ENCODE measurements around the gene PCDHGB3. TPM values are rescaled to one million over a fixed set of nuclear protein-coding genes. Genes with fewer than 3 reads are reported as not detected.

PCDHGB3 gene
- total RNA-seq, 1 experiment from 2014 or later, result 1.6 TPM

- peaks cover 36 to 47% of the 10 kb centered on the region in 2 experiments for H3K9me3 Mint-ChIP-seq
- Histone ChIP-seq H3K23me2 (ENCODE audit: insufficient read length, low read depth, low read length, poor library complexity, severe bottlenecking) (peaks cover 8% of the 10 kb centered on the region), H2BK120ac (ENCODE audit: low read depth, low read length, poor library complexity, severe bottlenecking) (no peak within 1 kb of the TSS), H4K8ac (replicated peaks; ENCODE audit: insufficient read length, low read depth, low read length) (no peak within 1 kb of the TSS), H3K9me3 (ENCODE audit: control insufficient read depth, low read depth, low read length) (no peaks in the 10 kb centered on the region), H2BK5ac (ENCODE audit: insufficient read length, low read length) (no peak within 1 kb of the TSS), H3K79me1 (ENCODE audit: insufficient read depth, low read depth, low read length, poor library complexity, severe bottlenecking) (no peaks in the 10 kb centered on the region), H3K14ac (ENCODE audit: insufficient read depth, low read length) (0 out of 2 replicates have a peak within 1 kb of the TSS, but pooled peaks have one; percentile 26), H3K4me2 (ENCODE audit: insufficient read depth, insufficient read length, low read length) (peak within 1 kb of the TSS; percentile 29), H3K27ac (ENCODE audit: insufficient read length, low read depth, low read length) (no peak within 1 kb of the TSS), H3K9ac (ENCODE audit: extremely low read depth, insufficient read length, low read length) (no peak within 1 kb of the TSS), H3K23ac (ENCODE audit: insufficient read length, low read depth, low read length) (no peak within 1 kb of the TSS), H3K4ac (ENCODE audit: low read depth, low read length) (no peak within 1 kb of the TSS), H4K20me1 (ENCODE audit: control insufficient read depth, insufficient read depth, insufficient read length) (no peaks in the 10 kb centered on the region), H4K91ac (ENCODE audit: insufficient read length, low read depth, low read length) (no peak within 1 kb of the TSS), H4K5ac (ENCODE audit: insufficient read length, low read depth, low read length) (no peak within 1 kb of the TSS), H2AFZ (ENCODE audit: low read length) (no peak within 1 kb of the TSS), H3K56ac (ENCODE audit: insufficient read length, low read depth, low read length) (no peak within 1 kb of the TSS), H2AK5ac (ENCODE audit: insufficient read length, low read length) (no peak within 1 kb of the TSS), H3K18ac (ENCODE audit: insufficient read length, low read depth, low read length) (no peak within 1 kb of the TSS), H2BK20ac (ENCODE audit: low read depth, low read length, poor library complexity, severe bottlenecking) (no peak within 1 kb of the TSS), H2BK15ac (ENCODE audit: low read depth, low read length) (no peak within 1 kb of the TSS), H3K79me2 (ENCODE audit: insufficient read depth, low read length) (no peaks in the 10 kb centered on the region), H3T11ph (ENCODE audit: low read length) (no peak within 1 kb of the TSS), H3K27me3 (ENCODE audit: insufficient read depth, low read length) (no peaks in the 10 kb centered on the region; the same call in 1 of the 2 replicates), H3K4me1 (ENCODE audit: insufficient read depth, low read length) (no peaks in the 10 kb centered on the region), H2BK12ac (ENCODE audit: insufficient read length, low read depth, low read length) (no peak within 1 kb of the TSS)
- WGBS (ENCODE audit: extremely low coverage, insufficient read length, low lambda C conversion rate), result no CpG with 5 or more reads among the region's 31 CpGs
- peaks cover 16 to 23% of the 10 kb centered on the region in 2 experiments for H3K4me1 Mint-ChIP-seq
- H3K4me3 Mint-ChIP-seq, result peak within 1 kb of the TSS; percentile 83 to 87
- H3K27ac Mint-ChIP-seq, result peak within 1 kb of the TSS in 1 of 3 experiments; percentile 93; a peak in 2 of 7 replicates
- H3K27me3 Mint-ChIP-seq (ENCODE audit: low read depth), result peaks cover 28% of the 10 kb centered on the region
- TF ChIP-seq CTCF (conservative IDR thresholded peaks at IDR 0.05), result peak; percentile 89
- H3K36me3 Mint-ChIP-seq (ENCODE audit: insufficient read depth in 1 of 3, low read depth in 3 of 3), result peaks cover 29 to 55% (median 36%) of the 10 kb centered on the region in 3 experiments
- DNase-seq, result peak; percentile 73
Observed at GRCh38 chr5:141412854-141413539, 43.0 kb downstream of the PCDHGB3 start, which contains the start of gene PCDHGA10. Gene PCDHGA10 (plus strand): TSS chr5:141412987. CDS start chr5:141413176, 189 bp downstream.

Measured in H9 (cell line).